Ishikawa (cell line): ENCODE measurements around the gene CEACAM20.

Experiments
- CEBPB ChIP-seq: IDR thresholded peaks from 2 replicates; pipeline ENCODE4 v1.6.1; 2012
- CREB1 ChIP-seq: IDR thresholded peaks from 2 replicates; pipeline ENCODE4 v1.6.1; 2012; ENCODE audit warnings: low read depth
- EGR1 ChIP-seq: IDR thresholded peaks from 2 replicates; pipeline ENCODE4 v1.6.1; 2012
- EP300 ChIP-seq: IDR thresholded peaks from 2 replicates; pipeline ENCODE4 v1.6.1; 2012; ENCODE audit warnings: borderline replicate concordance
- FOXM1 ChIP-seq: IDR thresholded peaks from 2 replicates; pipeline ENCODE4 v1.6.1; 2012; ENCODE audit warnings: low read depth, borderline replicate concordance
- MAX ChIP-seq: IDR thresholded peaks from 2 replicates; pipeline ENCODE4 v1.6.1; 2012
- NFIC ChIP-seq: IDR thresholded peaks from 2 replicates; pipeline ENCODE4 v1.6.1; 2012
- RAD21 ChIP-seq: IDR thresholded peaks from 2 replicates; pipeline ENCODE4 v1.6.1; 2012; ENCODE audit warnings: low read depth
- REST ChIP-seq: IDR thresholded peaks from 2 replicates; pipeline ENCODE4 v1.6.1; 2012; ENCODE audit warnings: low read depth, mild to moderate bottlenecking
- TAF1 ChIP-seq: IDR thresholded peaks from 2 replicates; pipeline ENCODE4 v1.6.1; 2012; ENCODE audit warnings: low read depth, mild to moderate bottlenecking
- TCF12 ChIP-seq: IDR thresholded peaks from 2 replicates; pipeline ENCODE4 v1.6.1; 2012; ENCODE audit warnings: low read depth
- TEAD4 ChIP-seq: IDR thresholded peaks from 2 replicates; pipeline ENCODE4 v1.6.1; 2012
- USF1 ChIP-seq: IDR thresholded peaks from 2 replicates; pipeline ENCODE4 v1.6.1; 2012
- YY1 ChIP-seq: IDR thresholded peaks from 2 replicates; pipeline ENCODE4 v1.6.1; 2012; ENCODE audit warnings: low read depth
- ZBTB7A ChIP-seq: IDR thresholded peaks from 2 replicates; pipeline ENCODE4 v1.6.1; 2012; ENCODE audit warnings: low read depth

The CEACAM20 gene

GRCh38 chr19:44574186-44574950, 44.9 kb upstream of the CEACAM20 start:
- no peak for TF ChIP-seq TCF12
- TF ChIP-seq YY1: no peak
- no peak for TF ChIP-seq NFIC
- no peak for TF ChIP-seq CEBPB
- no peak for TF ChIP-seq CREB1
- no peak for TF ChIP-seq TAF1
- TF ChIP-seq EGR1: no peak
- no peak for TF ChIP-seq USF1
- TF ChIP-seq MAX: no peak
- TF ChIP-seq FOXM1: no peak
- no peak for TF ChIP-seq REST
- no peak for TF ChIP-seq TEAD4
- no peak for TF ChIP-seq ZBTB7A

- TF ChIP-seq TCF12: no peak
- no peak for TF ChIP-seq FOXM1
- TF ChIP-seq USF1: no peak
- no peak for TF ChIP-seq TEAD4
- TF ChIP-seq EGR1: no peak
- no peak for TF ChIP-seq CREB1
- no peak for TF ChIP-seq ZBTB7A
These were observed 44.2 kb upstream of the CEACAM20 start for GRCh38 chr19:44573627-44574026.

GRCh38 chr19:44573183-44573582, 43.7 kb upstream of the CEACAM20 start:
- TF ChIP-seq CREB1 (no peak), ZBTB7A (no peak), YY1 (no peak), MAX (no peak), FOXM1 (no peak), REST (no peak), NFIC (no peak), EGR1 (no peak), TAF1 (no peak), EP300 (no peak), USF1 (no peak), TEAD4 (no peak), CEBPB (no peak), RAD21 (no peak), TCF12 (no peak)

- TF ChIP-seq CREB1: no peak
- TF ChIP-seq NFIC: no peak
These were observed 43.1 kb upstream of the CEACAM20 start for GRCh38 chr19:44572581-44572900.

GRCh38 chr19:44571830-44572580, 42.5 kb upstream of the CEACAM20 start:
- TF ChIP-seq CREB1: no peak
- TF ChIP-seq FOXM1: no peak
- TF ChIP-seq ZBTB7A: no peak
- no peak for TF ChIP-seq YY1
- no peak for TF ChIP-seq TCF12
- TF ChIP-seq CEBPB: no peak
- no peak for TF ChIP-seq RAD21
- TF ChIP-seq USF1: no peak
- no peak for TF ChIP-seq MAX
- no peak for TF ChIP-seq NFIC
- TF ChIP-seq TEAD4: no peak
- no peak for TF ChIP-seq TAF1
- no peak for TF ChIP-seq EGR1
- no peak for TF ChIP-seq REST
- no peak for TF ChIP-seq EP300
